H1 (cell line): ENCODE measurements around the gene FXYD3. TPM values are rescaled to one million over a fixed set of nuclear protein-coding genes. Genes with fewer than 3 reads are reported as not detected.
A peak's percentile ranks its signal among the peaks of the same experiment; 100 is the strongest.

Experiments used
- CTCF ChIA-PET: fragments of 300-600 bp; sonication (Branson Sonifier 250); formaldehyde crosslinking; loops from one replicate; lab custom pipeline; 2021; ENCODE audit not compliant: partially characterized antibody; lab: Charles Lee
- POLR2A ChIA-PET: fragments of 300-600 bp; sonication (Branson Sonifier 250); formaldehyde crosslinking; loops from one replicate; lab custom pipeline; 2021; ENCODE audit warnings: inconsistent platforms; ENCODE audit not compliant: partially characterized antibody; lab: Charles Lee
- DNase-seq, 2 experiments: peaks; one replicate each; pipeline versions ENCODE4 v3.0.0 to v3.0.0-alpha.2; 2010 to 2022; ENCODE audit warnings: low spot score in 2 of 2, low read depth in 1 of 2, mixed read lengths in 1 of 2
- FAIRE-seq: peaks from 2 replicates; lab custom pipeline; 2011; peaks lifted over from hg19 to GRCh38; lab: Jason Lieb, UNC
- H2AFZ ChIP-seq: 2 replicates; pipeline ENCODE4 v1.8.1; 2012; ENCODE audit warnings: low read length, inconsistent platforms
- H2AK5ac ChIP-seq: 2 replicates; pipeline ENCODE4 v1.6.1; 2013; ENCODE audit warnings: low read depth, low read length
- H2BK120ac ChIP-seq: replicated peaks from 2 replicates; pipeline ENCODE3; 2013; ENCODE audit warnings: low read depth, low read length, inconsistent platforms
- H2BK12ac ChIP-seq: 2 replicates; pipeline ENCODE4 v1.6.1; 2013; ENCODE audit warnings: low read depth, low read length
- H2BK15ac ChIP-seq: 2 replicates; pipeline ENCODE4 v1.6.1; 2013; ENCODE audit warnings: low read length
- H2BK20ac ChIP-seq: 2 replicates; pipeline ENCODE4 v1.6.1; 2013; ENCODE audit warnings: low read length
- H2BK5ac ChIP-seq: 2 replicates; pipeline ENCODE4 v1.6.1; 2013; ENCODE audit warnings: low read depth, low read length
- H3K14ac ChIP-seq: 2 replicates; pipeline ENCODE4 v1.6.1; 2013; ENCODE audit warnings: inconsistent platforms; ENCODE audit not compliant: insufficient read length
- H3K18ac ChIP-seq: 2 replicates; pipeline ENCODE4 v1.6.1; 2013; ENCODE audit warnings: low read length; ENCODE audit errors: extremely low read depth
- H3K23ac ChIP-seq: 2 replicates; pipeline ENCODE4 v1.6.1; 2013; ENCODE audit warnings: inconsistent platforms; ENCODE audit not compliant: insufficient read length
- H3K23me2 ChIP-seq: 2 replicates; pipeline ENCODE4 v1.6.1; 2013; ENCODE audit warnings: low read depth, low read length
- H3K27ac ChIP-seq: 2 replicates; pipeline ENCODE4 v1.6.1; 2011; ENCODE audit warnings: low read depth, low read length, inconsistent platforms
- H3K27me3 ChIP-seq, 4 experiments: replicated peaks in 1 of 4; 1 replicate in 1 of 4; 2 replicates in 3 of 4; pipeline versions ENCODE4 v1.6.1 to v1.8.1; 2011 to 2013; ENCODE audit warnings: low read length in 3 of 4, mild to moderate bottlenecking in 3 of 4, inconsistent platforms in 2 of 4, mixed read lengths in 2 of 4, moderate library complexity in 1 of 4; ENCODE audit not compliant: control insufficient read depth in 3 of 4, insufficient read depth in 3 of 4; ENCODE audit errors: extremely low read depth in 1 of 4
- H3K36me3 ChIP-seq, 4 experiments: 2 replicates each; pipeline versions ENCODE4 v1.6.1 to v1.8.1; 2011 to 2013; ENCODE audit warnings: mild to moderate bottlenecking in 4 of 4, low read length in 3 of 4, moderate library complexity in 2 of 4, control low read depth in 1 of 4, inconsistent platforms in 1 of 4; ENCODE audit not compliant: insufficient read depth in 4 of 4, control insufficient read depth in 2 of 4
- H3K4ac ChIP-seq: replicated peaks from 2 replicates; pipeline ENCODE3; 2013; ENCODE audit warnings: low read length, low read depth, mixed read lengths, inconsistent platforms; ENCODE audit not compliant: insufficient read length
- H3K4me1 ChIP-seq, 4 experiments: replicated peaks in 1 of 4; 1 replicate in 1 of 4; 2 replicates in 3 of 4; pipeline versions ENCODE4 v1.6.1 to v1.8.1; 2011 to 2013; ENCODE audit warnings: low read length in 3 of 4, inconsistent platforms in 2 of 4, mixed read lengths in 1 of 4; ENCODE audit not compliant: insufficient read depth in 4 of 4, control insufficient read depth in 3 of 4
- H3K4me2 ChIP-seq, 2 experiments: 2 replicates each; pipeline versions ENCODE4 v1.6.1 to v1.8.1; 2011 to 2013; ENCODE audit warnings: low read depth in 2 of 2, low read length in 2 of 2, control low read depth in 1 of 2, inconsistent platforms in 1 of 2, mild to moderate bottlenecking in 1 of 2; ENCODE audit not compliant: insufficient read depth in 1 of 2
- H3K4me3 ChIP-seq, 4 experiments: fragments of 200-600, 300-600 bp in 1 of 4; sonication (generic), shearing (Covaris generic), sonication (Bioruptor Twin) in 1 of 4; 2 replicates each; pipeline versions ENCODE4 v1.5.1 to v1.8.1; 2011 to 2016; ENCODE audit warnings: low read length in 4 of 4, low read depth in 3 of 4, control low read depth in 2 of 4, inconsistent platforms in 2 of 4, mild to moderate bottlenecking in 2 of 4, mixed read lengths in 1 of 4, moderate library complexity in 1 of 4; ENCODE audit not compliant: insufficient read depth in 2 of 4; ENCODE audit errors: extremely low read depth in 1 of 4
- H3K56ac ChIP-seq: replicated peaks from 2 replicates; pipeline ENCODE3; 2013; ENCODE audit warnings: low read depth, mild to moderate bottlenecking, mixed read lengths, low read length, inconsistent platforms; ENCODE audit not compliant: insufficient read length
- H3K79me1 ChIP-seq: 2 replicates; pipeline ENCODE4 v1.6.1; 2013; ENCODE audit warnings: low read depth, low read length, control low read depth
- H3K79me2 ChIP-seq, 2 experiments: 2 replicates each; pipeline versions ENCODE4 v1.6.1 to v1.8.1; 2012 to 2013; ENCODE audit warnings: low read length in 2 of 2, mild to moderate bottlenecking in 2 of 2, inconsistent platforms in 1 of 2; ENCODE audit not compliant: insufficient read depth in 2 of 2, control insufficient read depth in 1 of 2
- H3K9ac ChIP-seq, 4 experiments: replicated peaks in 1 of 4; 1 replicate in 1 of 4; 2 replicates in 3 of 4; pipeline versions ENCODE4 v1.6.1 to v1.8.1; 2011 to 2013; ENCODE audit warnings: low read depth in 3 of 4, low read length in 3 of 4, control low read depth in 2 of 4, mild to moderate bottlenecking in 2 of 4, moderate library complexity in 2 of 4, inconsistent platforms in 1 of 4; ENCODE audit errors: extremely low read depth in 1 of 4
- H3K9me3 ChIP-seq, 2 experiments: 2 replicates each; pipeline versions ENCODE4 v1.6.1 to v1.8.1; 2012 to 2013; ENCODE audit warnings: mild to moderate bottlenecking in 2 of 2, moderate library complexity in 2 of 2, control low read depth in 1 of 2, inconsistent platforms in 1 of 2, low read depth in 1 of 2, low read length in 1 of 2, mixed read lengths in 1 of 2; ENCODE audit not compliant: insufficient read depth in 2 of 2
- H4K20me1 ChIP-seq, 2 experiments: replicated peaks in 1 of 2; 2 replicates each; pipeline versions ENCODE3 to v1.8.1; 2011 to 2013; ENCODE audit warnings: inconsistent platforms in 2 of 2, low read length in 2 of 2, mild to moderate bottlenecking in 1 of 2; ENCODE audit not compliant: insufficient read depth in 2 of 2, control insufficient read depth in 1 of 2
- H4K5ac ChIP-seq: 2 replicates; pipeline ENCODE4 v1.6.1; 2013; ENCODE audit warnings: low read length, low read depth, mixed read lengths, inconsistent platforms; ENCODE audit not compliant: insufficient read length
- H4K8ac ChIP-seq: 2 replicates; pipeline ENCODE4 v1.8.0; 2013; ENCODE audit warnings: mild to moderate bottlenecking, moderate library complexity, low read length, inconsistent platforms; ENCODE audit not compliant: insufficient read depth; ENCODE audit errors: extremely low read depth
- H4K91ac ChIP-seq: replicated peaks from 2 replicates; pipeline ENCODE3; 2013; ENCODE audit warnings: low read length, mixed read lengths, inconsistent platforms; ENCODE audit not compliant: insufficient read length
- BACH1 ChIP-seq: IDR thresholded peaks from 2 replicates; pipeline ENCODE4 v1.6.1; 2012; ENCODE audit warnings: low read length, improper control_type of control experiment
- CREB1 ChIP-seq: IDR thresholded peaks from 2 replicates; pipeline ENCODE4 v1.6.1; 2012; ENCODE audit warnings: inconsistent platforms
- HDAC2 ChIP-seq, 2 experiments: fragments of 300-600 bp in 1 of 2; sonication (generic) in 1 of 2; IDR thresholded peaks; 2 replicates each; pipeline ENCODE4 v1.6.1; 2011 to 2012; ENCODE audit warnings: low read depth in 2 of 2, low read length in 2 of 2, mild to moderate bottlenecking in 2 of 2, moderate library complexity in 2 of 2, borderline replicate concordance in 1 of 2, inconsistent platforms in 1 of 2
- RBBP5 ChIP-seq: IDR thresholded peaks from 2 replicates; pipeline ENCODE4 v1.7.1; 2012; ENCODE audit warnings: low read depth, mild to moderate bottlenecking, inconsistent platforms, low read length, moderate library complexity, borderline replicate concordance
- TBP ChIP-seq: IDR thresholded peaks from 2 replicates; pipeline ENCODE4 v1.6.1; 2011; ENCODE audit warnings: low read depth, low read length, improper control_type of control experiment
- WGBS, 2 experiments: shearing (Covaris generic) in 1 of 2; methylation state at CpG; one replicate each; pipeline versions ENCODE4 v1.1.6 to v1.1.7; 2013 to 2015; ENCODE audit warnings: low lambda C conversion rate in 2 of 2, mixed read lengths in 2 of 2, inconsistent platforms in 1 of 2, low coverage in 1 of 2, missing lambda C conversion rate in 1 of 2; ENCODE audit not compliant: insufficient replicate concordance in 2 of 2, insufficient coverage in 1 of 2, insufficient read length in 1 of 2; ENCODE audit errors: extremely low coverage in 1 of 2, missing lambda C conversion rate in 1 of 2; 5-methylcytosine and 5-hydroxymethylcytosine counted together
- polyA plus RNA-seq, 7 experiments: library from polyadenylated mRNA; depleted of rRNA in 3 of 7; stranded (reverse) in 5 of 7; unstranded in 2 of 7; fragments of >200 nt in 5 of 7; fragments of 200-250 nt in 2 of 7; gene quantifications; 1 replicate in 5 of 7; 2 replicates in 1 of 7; 4 replicates in 1 of 7; pipeline versions ENCODE4 v1.2.1 to v1.2.3, GENCODE V29; 2011 to 2013; ENCODE audit warnings: missing spikeins in 2 of 7, mixed read lengths in 2 of 7
- total RNA-seq: library from RNA; stranded (reverse); fragmentation: NEBNext Ultra II Directional; extraction: Animal tissue kit (Norgen Biotek cat#: 25700); gene quantifications from 2 replicates; pipeline ENCODE4 v1.2.1, GENCODE V29; 2021

FXYD3 gene
- total and polyA plus RNA-seq, 2 of the 8 experiments (the other 6 are each of a cell fraction or from before 2014, with no cell fraction given), result 0.33 TPM; not detected in 1

GRCh38 chr19:35098413-35099049 lies 17.1 kb upstream of the FXYD3 start:
- Histone ChIP-seq H3K9ac (no peak overlapping the region), H3K14ac (no peak overlapping the region), H2AFZ (no peak overlapping the region), H2BK120ac (no peak overlapping the region), H4K20me1 (no peaks in the 10 kb centered on the region), H3K4ac (no peak overlapping the region), H3K4me3 (no peak overlapping the region), H2BK20ac (no peak overlapping the region), H3K9me3 (no peaks in the 10 kb centered on the region), H2AK5ac (no peak overlapping the region), H3K4me2 (no peak overlapping the region), H2BK5ac (no peak overlapping the region), H3K4me1 (peaks cover 0 to 3% (median 1%) of the 10 kb centered on the region in 4 experiments; a peak in 3 of 7 replicates), H2BK12ac (peak overlapping the region; percentile 18; the same call in 1 of the 2 replicates), H3K56ac (no peak overlapping the region), H4K5ac (no peak overlapping the region), H3K79me1 (no peaks in the 10 kb centered on the region), H3K27me3 (no peaks in the 10 kb centered on the region), H3K23me2 (peaks cover 2% of the 10 kb centered on the region; the same call in 1 of the 2 replicates), H3K79me2 (no peaks in the 10 kb centered on the region), H4K8ac (no peak overlapping the region), H3K27ac (no peak overlapping the region), H3K18ac (no peak overlapping the region), H2BK15ac (no peak overlapping the region), H3K23ac (no peak overlapping the region), H3K36me3 (no peaks in the 10 kb centered on the region), H4K91ac (no peak overlapping the region)
- CTCF ChIA-PET, result interaction anchor here (0.6 to 3.4 kb wide), 9 partner anchors 10 to 56 kb away, joined by 3 to 19 read pairs (median 6); partner anchors contain the start of genes FXYD5 and LGI4
- 96% methylated on average over 29 of the region's 29 CpGs; no CpG with 5 or more reads in 1 of the 2 experiments for WGBS, 2 experiments
- no peak for TF ChIP-seq RBBP5
- TF ChIP-seq HDAC2 (IDR thresholded peaks at IDR 0.05; ENCODE audit: borderline replicate concordance in 1 of 2, low read depth in 2 of 2, low read length in 2 of 2), result no peak
- no peak for TF ChIP-seq TBP
- TF ChIP-seq CREB1, result no peak
- no peak for TF ChIP-seq BACH1
- FAIRE-seq, result no peak
- no peak for DNase-seq
- POLR2A ChIA-PET, result interaction anchor here (0.7 to 1.3 kb wide), 4 partner anchors 8 to 18 kb away, joined by 3 to 4 read pairs (median 4); no protein-coding TSS in a partner anchor
